ENCODE measurements around the gene PDGFRB. TPM values are rescaled to one million over a fixed set of nuclear protein-coding genes. Genes with fewer than 3 reads are reported as not detected.

The PDGFRB gene
- total and polyA plus RNA-seq, 2 of the 8 experiments (the other 6 are each of a cell fraction or from before 2014, with no cell fraction given) = 4.2 to 13.7 TPM

GRCh38 chr5:150146235-150146634 lies 9.4 kb downstream of the PDGFRB start (continued):
- TF ChIP-seq SIX5 (IDR thresholded peaks at IDR 0.05; ENCODE audit: low read depth, low read length) = no peak
- no peak for TF ChIP-seq CBX5 (IDR thresholded peaks at IDR 0.05; ENCODE audit: low read depth, low read length)
- TF ChIP-seq E2F6 (IDR thresholded peaks at IDR 0.05) = no peak
- no peak for TF ChIP-seq JUN (IDR thresholded peaks at IDR 0.05; ENCODE audit: low read depth, low read length)

Measured in H1 (cell line).